GM10266 (cell line): ENCODE data around the gene SS18L1.

ENCODE experiments used
- DNase-seq: peaks from one replicate; pipeline ENCODE4 v3.0.0; 2012; ENCODE audit errors: extremely low spot score
- TF ChIP-seq, protein P1 (sequence below): IDR thresholded peaks from 2 replicates; pipeline ENCODE4 v1.5.1; 2012; ENCODE audit warnings: mild to moderate bottlenecking, low read depth; ENCODE audit not compliant: control insufficient read depth, insufficient read depth; ENCODE audit errors: missing control alignments

Gene SS18L1

DNA sequence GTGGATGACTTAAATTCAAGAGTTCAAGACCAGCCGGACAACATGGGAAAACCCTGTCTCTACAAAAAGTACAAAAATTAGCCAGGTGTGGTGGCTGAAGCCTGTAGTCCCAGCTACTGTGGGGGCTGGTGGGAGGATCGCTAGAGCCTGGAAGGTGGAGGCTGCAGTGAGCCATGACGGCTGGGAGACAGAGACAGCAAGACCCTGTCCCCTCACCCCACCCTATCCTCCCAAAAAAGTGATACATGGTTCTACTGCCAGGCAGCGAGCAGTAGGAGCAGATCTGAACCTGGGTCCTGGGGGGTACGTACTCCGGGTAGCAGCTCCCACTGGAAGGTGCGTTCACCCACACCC, 2.5 kb upstream of the SS18L1 start:
- no peak for DNase-seq

DNA sequence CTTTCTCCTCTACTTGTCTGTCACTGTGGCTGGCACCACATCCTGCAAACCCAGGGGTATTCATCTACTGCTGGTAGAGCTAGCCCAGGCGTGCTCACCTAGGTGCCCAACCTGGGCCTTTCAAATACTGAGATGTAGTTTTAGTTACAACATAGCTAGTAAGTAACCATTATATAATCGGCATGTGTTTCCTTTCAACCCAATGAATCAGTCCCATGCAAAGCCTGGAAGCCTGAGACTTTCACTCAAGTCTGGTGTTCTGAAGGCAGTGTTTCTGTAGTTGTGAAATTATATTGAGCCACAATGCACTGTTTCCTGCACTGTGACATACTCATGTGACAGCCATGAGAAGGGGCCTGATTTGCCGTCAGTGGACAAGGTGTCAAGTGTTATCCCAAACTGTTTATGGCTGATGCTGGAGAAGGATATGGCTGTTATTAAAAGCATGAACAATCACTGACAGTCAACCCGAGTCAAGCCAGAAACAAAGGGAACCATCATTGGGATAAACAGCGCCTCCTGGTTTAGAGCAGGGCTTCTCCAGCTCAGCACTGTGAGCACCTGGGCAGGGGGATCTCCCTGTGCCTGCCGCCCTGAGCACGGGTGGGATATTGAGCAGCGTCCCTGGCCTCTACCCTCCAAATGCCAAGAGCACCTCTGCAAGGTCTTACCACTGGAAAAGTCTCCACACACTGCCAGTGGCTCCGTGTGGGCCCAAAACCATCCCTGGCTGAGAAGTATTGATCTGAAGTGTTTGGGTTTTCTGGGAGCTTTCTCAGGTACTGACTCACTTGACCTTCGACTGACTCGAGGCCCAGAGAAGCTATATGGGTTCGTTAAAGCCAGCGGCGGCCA, 1.9 kb upstream of the SS18L1 start:
- DNase-seq: no peak
- TF ChIP-seq, protein P1, sequence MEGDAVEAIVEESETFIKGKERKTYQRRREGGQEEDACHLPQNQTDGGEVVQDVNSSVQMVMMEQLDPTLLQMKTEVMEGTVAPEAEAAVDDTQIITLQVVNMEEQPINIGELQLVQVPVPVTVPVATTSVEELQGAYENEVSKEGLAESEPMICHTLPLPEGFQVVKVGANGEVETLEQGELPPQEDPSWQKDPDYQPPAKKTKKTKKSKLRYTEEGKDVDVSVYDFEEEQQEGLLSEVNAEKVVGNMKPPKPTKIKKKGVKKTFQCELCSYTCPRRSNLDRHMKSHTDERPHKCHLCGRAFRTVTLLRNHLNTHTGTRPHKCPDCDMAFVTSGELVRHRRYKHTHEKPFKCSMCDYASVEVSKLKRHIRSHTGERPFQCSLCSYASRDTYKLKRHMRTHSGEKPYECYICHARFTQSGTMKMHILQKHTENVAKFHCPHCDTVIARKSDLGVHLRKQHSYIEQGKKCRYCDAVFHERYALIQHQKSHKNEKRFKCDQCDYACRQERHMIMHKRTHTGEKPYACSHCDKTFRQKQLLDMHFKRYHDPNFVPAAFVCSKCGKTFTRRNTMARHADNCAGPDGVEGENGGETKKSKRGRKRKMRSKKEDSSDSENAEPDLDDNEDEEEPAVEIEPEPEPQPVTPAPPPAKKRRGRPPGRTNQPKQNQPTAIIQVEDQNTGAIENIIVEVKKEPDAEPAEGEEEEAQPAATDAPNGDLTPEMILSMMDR: peak; percentile 54

More for the DNA sequence above, 2.5 kb upstream of the SS18L1 start:
- TF ChIP-seq, protein P1: no peak

DNA sequence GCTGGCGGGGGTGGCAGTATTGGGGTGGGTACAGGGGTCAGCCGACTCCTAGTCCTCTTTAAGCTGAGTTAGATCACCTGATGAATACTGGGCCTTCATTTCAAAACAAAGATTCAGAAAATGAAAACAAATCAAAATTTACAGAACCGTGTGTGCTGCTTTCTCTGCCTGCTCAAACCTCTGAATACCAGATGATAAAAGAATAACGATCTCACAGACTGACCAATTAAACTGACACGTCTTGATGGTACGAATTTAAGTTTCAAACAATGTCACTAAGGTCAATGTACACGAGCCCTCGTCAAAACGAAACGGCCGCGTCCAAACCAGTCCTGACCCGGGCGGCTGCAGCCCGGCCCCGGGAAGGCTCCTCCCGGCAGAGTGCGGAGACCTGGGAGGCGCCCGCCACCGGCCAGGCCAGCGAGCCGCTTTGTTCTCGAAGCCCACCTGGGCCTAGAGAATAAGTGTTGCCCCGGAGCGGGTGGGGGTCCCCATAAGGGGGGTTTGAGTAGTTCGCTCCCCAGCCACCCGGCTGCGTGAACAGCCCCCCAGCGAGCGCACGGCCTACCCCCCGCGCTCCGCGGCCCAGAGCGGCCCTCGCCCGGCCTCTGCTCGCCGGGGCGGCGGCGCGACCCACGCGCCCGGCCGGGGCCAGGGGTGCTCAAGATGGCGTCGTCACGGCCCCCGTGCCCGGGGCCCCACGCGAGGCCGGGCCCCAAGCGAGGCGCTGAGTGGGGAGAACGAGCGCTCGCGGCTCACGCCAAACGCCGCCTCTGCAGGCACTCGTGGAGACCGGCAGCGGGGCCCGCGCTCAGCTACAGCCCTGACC, 1.1 kb upstream of the SS18L1 start:
- DNase-seq: no peak
- TF ChIP-seq, protein P1: no peak

DNA sequence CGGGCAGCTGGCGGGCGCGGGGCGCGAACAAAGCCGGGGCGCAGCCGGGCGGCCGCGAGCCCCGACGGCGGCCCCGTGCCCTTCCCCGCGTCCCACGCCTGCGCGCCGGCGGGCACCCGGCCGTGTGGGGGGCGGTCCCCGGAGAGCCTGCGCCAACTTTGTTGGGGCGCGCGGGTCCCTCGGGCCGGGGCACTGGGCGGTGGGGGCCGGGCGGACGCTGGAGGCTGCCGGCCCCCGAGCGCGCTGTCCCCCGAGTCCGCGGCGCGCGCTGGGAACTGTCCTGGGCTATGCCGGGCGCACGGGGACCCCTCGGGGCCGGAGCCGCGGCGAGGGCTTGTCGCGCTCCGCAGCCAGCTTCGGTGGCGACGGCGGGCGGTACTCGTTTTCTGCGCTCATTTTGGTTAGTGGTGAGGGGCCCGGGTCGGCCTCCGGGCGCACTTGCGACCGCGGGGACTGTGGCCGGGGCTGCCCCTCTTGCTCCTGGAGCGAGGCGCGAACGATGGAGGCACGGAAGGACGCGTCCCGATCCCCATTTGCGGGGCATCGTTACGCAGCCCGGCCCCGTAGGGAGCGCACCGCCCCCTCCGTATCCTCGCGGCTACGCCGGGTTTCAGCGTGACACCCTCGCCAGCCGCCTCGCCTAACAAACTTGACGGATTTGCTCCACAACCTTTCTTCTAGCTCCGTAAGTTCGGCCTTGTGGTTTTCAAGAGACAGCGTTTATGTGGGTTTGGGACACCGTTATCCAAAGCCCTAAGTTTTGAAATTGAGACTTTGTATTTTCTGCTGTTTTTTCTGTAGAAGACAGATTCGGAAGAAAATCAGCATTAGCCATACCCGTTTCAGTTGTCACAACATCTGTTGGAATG, 622 bp downstream of the SS18L1 start:
- peak; percentile 82 for DNase-seq
- TF ChIP-seq, protein P1: no peak

DNA sequence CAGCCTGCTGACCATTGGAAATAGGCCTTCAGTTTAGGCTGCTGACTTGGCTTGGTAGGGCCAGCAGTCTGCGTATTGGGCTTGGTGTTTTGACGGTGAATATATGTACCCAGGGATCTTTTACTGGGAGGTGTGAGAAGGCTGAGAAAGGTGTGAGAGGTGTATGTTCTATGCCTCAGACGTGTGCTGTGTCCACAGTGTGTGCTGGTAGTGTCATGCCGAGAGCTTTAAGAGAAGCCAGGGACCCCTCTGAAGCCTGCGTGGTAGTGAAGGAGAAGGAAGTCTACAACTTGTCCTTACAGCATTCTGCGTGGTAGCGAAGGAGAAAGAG, 2.1 kb downstream of the SS18L1 start:
- no peak for DNase-seq
- TF ChIP-seq, protein P1: no peak

DNA sequence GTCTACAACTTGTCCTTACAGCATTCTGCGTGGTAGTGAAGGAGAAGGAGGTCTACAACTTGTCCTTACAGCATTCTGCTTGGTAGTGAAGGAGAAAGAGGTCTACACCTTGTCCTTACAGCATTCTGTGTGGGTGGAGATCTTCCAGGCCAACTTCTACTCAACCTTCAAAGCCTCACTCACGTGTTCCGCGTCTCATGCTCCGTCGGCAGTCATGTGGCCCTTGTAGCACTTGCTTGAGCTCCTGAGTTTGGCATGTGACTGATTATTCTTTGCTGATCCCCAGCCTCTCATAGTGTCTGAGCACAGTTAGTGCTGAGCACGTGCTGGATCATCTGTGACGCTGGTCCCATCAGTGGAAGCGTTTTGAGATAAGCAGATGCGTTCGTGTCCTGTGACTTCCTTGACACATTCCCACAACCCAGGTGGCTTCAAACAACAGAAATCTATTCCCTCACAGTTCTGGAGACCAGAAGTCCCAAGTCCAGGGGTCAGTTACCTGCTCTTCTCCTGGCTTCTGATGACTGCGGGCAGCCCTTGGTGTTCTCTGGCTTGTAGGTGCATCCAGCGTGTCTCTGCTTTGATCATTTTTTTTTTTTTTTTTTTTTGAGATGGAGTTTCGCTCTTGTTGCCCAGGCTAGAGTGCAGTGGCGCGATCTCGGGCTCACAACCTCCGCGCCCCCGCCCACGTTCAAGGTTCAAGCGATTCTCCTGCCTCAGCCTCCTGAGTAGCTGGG, 2.6 kb downstream of the SS18L1 start:
- DNase-seq: no peak
- TF ChIP-seq, protein P1: no peak
